B cell (primary cell): Measurements from ENCODE around the gene ANK3. TPM values are rescaled to one million over a fixed set of nuclear protein-coding genes. Genes with fewer than 3 reads are reported as not detected.

Experiments
- ATAC-seq: fragments of 200-7000 bp; cut with Tn5 transposase; one replicate; pipeline ENCODE4 v1.10.0; 2021; ENCODE audit warnings: low read depth, mild to moderate bottlenecking, moderate number of reproducible peaks, moderate library complexity
- CTCF ChIA-PET: fragments of 350-600 bp; sonication (Branson Sonifier 250); formaldehyde crosslinking; loops from one replicate; lab custom pipeline; 2021; ENCODE audit warnings: antibody characterized with exemption, inconsistent platforms; lab: Charles Lee
- POLR2A ChIA-PET: fragments of 350-600 bp; sonication (Branson Sonifier 250); formaldehyde crosslinking; loops from one replicate; lab custom pipeline; 2021; ENCODE audit warnings: antibody characterized with exemption; lab: Charles Lee
- DNase-seq: peaks from one replicate; pipeline ENCODE4 v3.0.0; 2013
- H2AFZ ChIP-seq: 2 replicates; pipeline ENCODE4 v1.6.1; 2012; ENCODE audit warnings: mild to moderate bottlenecking, low read depth, low read length; ENCODE audit not compliant: insufficient read depth, poor library complexity, severe bottlenecking
- H3K27ac ChIP-seq, 2 donors: 1 replicate in 1 of 2; 2 replicates in 1 of 2; pipeline ENCODE4 v1.5.1; 2012 to 2013; ENCODE audit warnings: low read length in 2 of 2, mild to moderate bottlenecking in 2 of 2, moderate library complexity in 1 of 2
- H3K27me3 ChIP-seq, 4 experiments: fragments of 200-600 bp in 1 of 4; sonication (generic) in 1 of 4; replicated peaks in 1 of 4; 1 replicate in 2 of 4; 2 replicates in 2 of 4; pipeline versions ENCODE4 v1.6.1 to v1.7.0; 2013 to 2016; ENCODE audit warnings: low read length in 3 of 4, mild to moderate bottlenecking in 2 of 4, mixed read lengths in 1 of 4, moderate library complexity in 1 of 4; ENCODE audit not compliant: insufficient read depth in 4 of 4, control insufficient read depth in 3 of 4; ENCODE audit errors: control extremely low read depth in 1 of 4
- H3K36me3 ChIP-seq, 2 experiments: replicated peaks in 1 of 2; 1 replicate in 1 of 2; 2 replicates in 1 of 2; pipeline versions ENCODE4 v1.6.1 to v1.7.1; 2013; ENCODE audit warnings: low read length in 1 of 2; ENCODE audit not compliant: insufficient read depth in 2 of 2, control insufficient read depth in 1 of 2; ENCODE audit errors: control extremely low read depth in 1 of 2, extremely low read depth in 1 of 2
- H3K4me1 ChIP-seq, 2 donors: fragments of 200-600 bp in 1 of 2; sonication (generic) in 1 of 2; 1 replicate in 1 of 2; 2 replicates in 1 of 2; pipeline versions ENCODE4 v1.5.1 to v1.6.1; 2013 to 2017; ENCODE audit warnings: low read length in 2 of 2; ENCODE audit not compliant: control insufficient read depth in 2 of 2, insufficient read depth in 2 of 2
- H3K4me2 ChIP-seq: replicated peaks from 2 replicates; pipeline ENCODE3; 2012; ENCODE audit warnings: mild to moderate bottlenecking, low read depth, low read length; ENCODE audit not compliant: poor library complexity, severe bottlenecking
- H3K4me3 ChIP-seq, 5 experiments: fragments of 200-600 bp in 1 of 5; sonication (generic) in 1 of 5; 1 replicate in 3 of 5; 2 replicates in 2 of 5; pipeline versions ENCODE4 v1.5.1 to v1.7.0; 2011 to 2016; ENCODE audit warnings: low read length in 4 of 5, mild to moderate bottlenecking in 4 of 5, low read depth in 2 of 5, control low read depth in 1 of 5, moderate library complexity in 1 of 5; ENCODE audit not compliant: insufficient read depth in 1 of 5; ENCODE audit errors: control extremely low read depth in 1 of 5, extremely low read depth in 1 of 5
- H3K79me2 ChIP-seq: fragments of 200-600 bp; sonication (generic); one replicate; pipeline ENCODE4 v1.6.0; 2016; ENCODE audit warnings: low read length; ENCODE audit not compliant: control insufficient read depth, insufficient read depth
- H3K9ac ChIP-seq: fragments of 200-600 bp; sonication (generic); 2 replicates; pipeline ENCODE4 v1.6.1; 2017; ENCODE audit warnings: mild to moderate bottlenecking, low read length, moderate library complexity
- H3K9me3 ChIP-seq, 3 donors: one replicate each; pipeline versions ENCODE4 v1.6.1 to v1.7.1; 2013; ENCODE audit warnings: low read length in 2 of 3; ENCODE audit not compliant: control insufficient read depth in 2 of 3, insufficient read depth in 1 of 3; ENCODE audit errors: control extremely low read depth in 1 of 3
- H4K20me1 ChIP-seq: 2 replicates; pipeline ENCODE4 v1.6.0; 2012; ENCODE audit warnings: mild to moderate bottlenecking, low read length; ENCODE audit not compliant: insufficient read depth, control insufficient read depth, poor library complexity, severe bottlenecking
- H3K27ac Mint-ChIP-seq: one replicate; pipeline ENCODE4 v1.8.0; 2021; ENCODE audit warnings: mixed read lengths
- H3K27me3 Mint-ChIP-seq: one replicate; pipeline ENCODE4 v1.8.0; 2021; ENCODE audit warnings: mixed read lengths
- H3K4me1 Mint-ChIP-seq: one replicate; pipeline ENCODE4 v1.8.0; 2021; ENCODE audit warnings: mixed read lengths
- H3K4me3 Mint-ChIP-seq: one replicate; pipeline ENCODE4 v1.8.0; 2021; ENCODE audit warnings: mixed read lengths
- H3K9me3 Mint-ChIP-seq: one replicate; pipeline ENCODE4 v1.8.0; 2022; ENCODE audit warnings: mixed read lengths; ENCODE audit not compliant: insufficient read depth
- EZH2 ChIP-seq: IDR thresholded peaks from 2 replicates; pipeline ENCODE4 v1.6.1; 2012; ENCODE audit warnings: borderline replicate concordance, low read depth, mild to moderate bottlenecking, moderate library complexity, low read length; ENCODE audit not compliant: insufficient read depth, poor library complexity, severe bottlenecking
- WGBS: methylation state at CpG from one replicate; pipeline ENCODE4 v1.1.5; 2013; ENCODE audit warnings: missing lambda C conversion rate; ENCODE audit not compliant: insufficient coverage; 5-methylcytosine and 5-hydroxymethylcytosine counted together
- intact Hi-C: fragments of 100-400 bp; cut with micrococcal nuclease; formaldehyde crosslinking; loops from one replicate; pipeline ENCODE4 v1.10.0; 2022
- polyA plus RNA-seq: library from polyadenylated mRNA; depleted of rRNA; stranded (reverse); fragments of >200 nt; gene quantifications from 2 replicates; pipeline ENCODE4 v1.2.3, GENCODE V29; 2012
- total RNA-seq, 2 donors: library from RNA; stranded (reverse); fragments of 120-200 nt in 1 of 2; gene quantifications; 1 replicate in 1 of 2; 2 replicates in 1 of 2; pipeline versions ENCODE4 v1.2.3 to v1.2.4, GENCODE V29; 2013 to 2022
- TF ChIP-seq, protein P1 (sequence below): fragments of 200-600 bp; IDR thresholded peaks from one replicate; pipeline ENCODE4 v1.8.0; 2022; ENCODE audit warnings: antibody characterized with exemption, mild to moderate bottlenecking

The ANK3 gene
- total and polyA plus RNA-seq, 2 donors (not counting 1 experiment from before 2014, with no cell fraction given): 4.9 to 21.6 TPM

DNA sequence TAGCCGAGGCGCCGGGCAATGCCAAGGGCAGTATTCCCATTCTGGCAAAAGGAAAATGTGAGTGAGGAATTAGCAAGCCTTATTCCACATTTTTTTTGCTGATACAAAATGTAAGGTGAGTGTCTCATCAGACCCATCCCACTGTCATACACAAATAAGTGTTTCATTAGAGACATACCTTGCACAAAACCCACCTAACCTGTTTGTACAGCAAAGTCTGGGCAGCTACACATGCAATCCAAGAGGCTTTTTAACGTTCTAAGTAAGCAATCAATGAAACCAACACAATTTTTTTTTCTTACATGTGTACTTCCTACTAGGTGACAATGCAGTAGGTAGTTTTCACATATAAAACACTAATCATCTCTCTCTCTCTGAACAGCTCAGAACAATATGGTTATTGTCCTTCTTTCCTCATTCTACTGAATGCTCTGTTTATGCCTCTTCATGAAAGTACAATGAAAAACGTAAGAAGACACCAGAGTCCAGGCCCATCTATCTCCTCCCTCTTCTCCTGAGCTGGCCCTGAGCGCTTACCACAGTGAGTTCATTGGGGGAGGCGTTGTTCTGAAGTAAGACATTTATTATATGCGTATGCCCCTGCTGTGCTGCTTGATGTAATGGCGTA is 217.2 kb downstream of the ANK3 start:
- H3K27ac Mint-ChIP-seq: no peak overlapping the region
- H3K9ac ChIP-seq: no peak overlapping the region

DNA sequence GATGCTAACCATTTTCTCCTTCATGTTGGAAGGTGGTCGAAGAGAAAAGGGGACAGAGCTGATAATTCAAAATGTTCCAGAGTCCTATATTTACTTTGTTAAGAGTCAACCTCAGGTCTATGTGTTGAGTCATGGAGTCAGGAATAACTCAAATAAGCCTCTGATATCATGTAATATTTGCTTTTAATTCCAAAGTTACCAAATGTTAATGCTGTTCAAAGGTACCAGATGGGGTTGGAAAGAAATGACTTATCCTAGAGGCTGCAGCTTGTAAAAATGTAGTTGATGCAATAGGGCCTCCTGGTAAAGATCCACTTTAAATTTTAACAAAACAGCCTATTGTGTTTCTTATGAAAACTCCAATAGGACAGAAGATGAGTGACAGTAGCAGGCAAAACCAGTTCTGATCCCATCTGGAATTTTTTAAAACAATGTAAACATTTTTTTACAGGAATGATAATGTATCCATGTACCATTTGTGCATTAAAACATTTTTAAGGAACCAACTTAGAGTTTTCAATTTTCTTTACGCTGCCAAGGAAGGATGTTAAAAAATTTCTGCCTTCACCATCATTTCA is 218.2 kb downstream of the ANK3 start:
- intact Hi-C loops: no loop called here
- Mint-ChIP-seq H3K4me3 (no peak overlapping the region), H3K9me3 (no peaks in the 10 kb centered on the region), H3K27me3 (no peaks in the 10 kb centered on the region), H3K4me1 (no peaks in the 10 kb centered on the region), H3K27ac (no peak overlapping the region)
- POLR2A ChIA-PET: no interaction called here
- DNase-seq: no peak
- Histone ChIP-seq H3K27ac (no peak overlapping the region), H3K9ac (no peak overlapping the region), H3K4me3 (no peak overlapping the region), H3K4me2 (no peak overlapping the region), H3K36me3 (no peaks in the 10 kb centered on the region), H3K79me2 (no peaks in the 10 kb centered on the region), H4K20me1 (no peaks in the 10 kb centered on the region), H2AFZ (no peak overlapping the region), H3K9me3 (no peaks in the 10 kb centered on the region), H3K4me1 (no peaks in the 10 kb centered on the region), H3K27me3 (no peaks in the 10 kb centered on the region)
- ATAC-seq: no peak
- WGBS: no CpG with 5 or more reads among the region's 2 CpGs
- CTCF ChIA-PET: no interaction called here
- TF ChIP-seq, protein P1, sequence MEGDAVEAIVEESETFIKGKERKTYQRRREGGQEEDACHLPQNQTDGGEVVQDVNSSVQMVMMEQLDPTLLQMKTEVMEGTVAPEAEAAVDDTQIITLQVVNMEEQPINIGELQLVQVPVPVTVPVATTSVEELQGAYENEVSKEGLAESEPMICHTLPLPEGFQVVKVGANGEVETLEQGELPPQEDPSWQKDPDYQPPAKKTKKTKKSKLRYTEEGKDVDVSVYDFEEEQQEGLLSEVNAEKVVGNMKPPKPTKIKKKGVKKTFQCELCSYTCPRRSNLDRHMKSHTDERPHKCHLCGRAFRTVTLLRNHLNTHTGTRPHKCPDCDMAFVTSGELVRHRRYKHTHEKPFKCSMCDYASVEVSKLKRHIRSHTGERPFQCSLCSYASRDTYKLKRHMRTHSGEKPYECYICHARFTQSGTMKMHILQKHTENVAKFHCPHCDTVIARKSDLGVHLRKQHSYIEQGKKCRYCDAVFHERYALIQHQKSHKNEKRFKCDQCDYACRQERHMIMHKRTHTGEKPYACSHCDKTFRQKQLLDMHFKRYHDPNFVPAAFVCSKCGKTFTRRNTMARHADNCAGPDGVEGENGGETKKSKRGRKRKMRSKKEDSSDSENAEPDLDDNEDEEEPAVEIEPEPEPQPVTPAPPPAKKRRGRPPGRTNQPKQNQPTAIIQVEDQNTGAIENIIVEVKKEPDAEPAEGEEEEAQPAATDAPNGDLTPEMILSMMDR: no peak
- TF ChIP-seq EZH2: no peak

More for the DNA sequence above, 217.2 kb downstream of the ANK3 start:
- no peak overlapping the region for H3K4me3 Mint-ChIP-seq
- Histone ChIP-seq H3K4me1 (no peaks in the 10 kb centered on the region), H4K20me1 (no peaks in the 10 kb centered on the region), H3K27me3 (no peaks in the 10 kb centered on the region), H3K9me3 (no peaks in the 10 kb centered on the region), H3K4me2 (no peak overlapping the region), H3K27ac (no peak overlapping the region), H3K4me3 (no peak overlapping the region), H2AFZ (no peak overlapping the region), H3K79me2 (no peaks in the 10 kb centered on the region), H3K36me3 (no peaks in the 10 kb centered on the region)
- no peak for ATAC-seq
- CTCF ChIA-PET: no interaction called here
- no peak for DNase-seq
- intact Hi-C loops: no loop called here
- WGBS: 100% methylated on average over 3 of the region's 9 CpGs
- H3K27me3 Mint-ChIP-seq: no peaks in the 10 kb centered on the region
- no peaks in the 10 kb centered on the region for H3K9me3 Mint-ChIP-seq
- TF ChIP-seq, protein P1: no peak
- TF ChIP-seq EZH2: no peak
- H3K4me1 Mint-ChIP-seq: no peaks in the 10 kb centered on the region
- POLR2A ChIA-PET: no interaction called here
